WTC11 (cell line): ENCODE data around the gene COBL. TPM values are rescaled to one million over a fixed set of nuclear protein-coding genes. Genes with fewer than 3 reads are reported as not detected.

Experiments used
- ATAC-seq: fragments of 200-7000 bp; cut with Tn5 transposase; 2 replicates; pipeline ENCODE4 v1.10.0; 2021; ENCODE audit warnings: mild to moderate bottlenecking, moderate library complexity
- CTCF ChIA-PET: fragments of 300-600 bp; sonication (Branson Sonifier 250); formaldehyde crosslinking; loops from one replicate; lab custom pipeline; 2021; ENCODE audit warnings: antibody characterized with exemption; lab: Charles Lee
- POLR2A ChIA-PET: fragments of 350-600 bp; sonication (Branson Sonifier 250); formaldehyde crosslinking; loops from one replicate; lab custom pipeline; 2021; ENCODE audit warnings: antibody characterized with exemption; lab: Charles Lee
- DNase-seq: peaks from one replicate; pipeline ENCODE4 v3.0.0; 2021; ENCODE audit warnings: low spot score
- H3K27ac Mint-ChIP-seq: 2 replicates; pipeline ENCODE4 v1.8.0; 2021; ENCODE audit warnings: mixed read lengths
- H3K27me3 Mint-ChIP-seq: 2 replicates; pipeline ENCODE4 v1.8.0; 2021; ENCODE audit warnings: low read depth, mild to moderate bottlenecking, moderate library complexity, mixed read lengths
- H3K36me3 Mint-ChIP-seq: 2 replicates; pipeline ENCODE4 v1.8.0; 2021; ENCODE audit warnings: mixed read lengths
- H3K4me1 Mint-ChIP-seq: 2 replicates; pipeline ENCODE4 v1.8.0; 2022; ENCODE audit warnings: mixed read lengths
- H3K4me3 Mint-ChIP-seq: 2 replicates; pipeline ENCODE4 v1.8.0; 2021; ENCODE audit warnings: mild to moderate bottlenecking, moderate library complexity, mixed read lengths
- H3K9me3 Mint-ChIP-seq: 2 replicates; pipeline ENCODE4 v1.8.0; 2021; ENCODE audit warnings: mixed read lengths
- ATF3 ChIP-seq: sonication (generic); formaldehyde crosslinking; conservative IDR thresholded peaks from 2 replicates; pipeline ENCODE4 v1.8.1; 2022; ENCODE audit warnings: mild to moderate bottlenecking, missing genetic modification reagents
- CBFB ChIP-seq: sonication (generic); formaldehyde crosslinking; IDR thresholded peaks from 2 replicates; pipeline ENCODE4 v1.8.1; 2022; ENCODE audit warnings: mild to moderate bottlenecking, low read depth, missing genetic modification reagents
- CTCF ChIP-seq: fragments of 200-600 bp; IDR thresholded peaks from 2 replicates; pipeline ENCODE4 v1.8.0; 2022; ENCODE audit warnings: antibody characterized with exemption
- E2F1 ChIP-seq: sonication (generic); formaldehyde crosslinking; IDR thresholded peaks from 2 replicates; pipeline ENCODE4 v1.8.0; 2022; ENCODE audit warnings: mild to moderate bottlenecking, missing genetic modification reagents
- ELF4 ChIP-seq: sonication (generic); formaldehyde crosslinking; IDR thresholded peaks from 2 replicates; pipeline ENCODE4 v1.8.1; 2022; ENCODE audit warnings: low read depth, mild to moderate bottlenecking, moderate library complexity, missing genetic modification reagents
- ESRRA ChIP-seq: sonication (generic); formaldehyde crosslinking; IDR thresholded peaks from 2 replicates; pipeline ENCODE4 v1.8.1; 2022; ENCODE audit warnings: mild to moderate bottlenecking, missing genetic modification reagents, borderline replicate concordance
- ETV6 ChIP-seq: sonication (generic); formaldehyde crosslinking; IDR thresholded peaks from 2 replicates; pipeline ENCODE4 v1.8.1; 2022; ENCODE audit warnings: mild to moderate bottlenecking, missing genetic modification reagents
- NFE2L1 ChIP-seq: sonication (generic); formaldehyde crosslinking; IDR thresholded peaks from 2 replicates; pipeline ENCODE4 v1.8.1; 2023; ENCODE audit warnings: missing genetic modification reagents
- NR3C1 ChIP-seq: sonication (generic); formaldehyde crosslinking; conservative IDR thresholded peaks from 2 replicates; pipeline ENCODE4 v1.8.1; 2023; ENCODE audit warnings: low read depth, mild to moderate bottlenecking, missing genetic modification reagents
- PREB ChIP-seq: sonication (generic); formaldehyde crosslinking; IDR thresholded peaks from 2 replicates; pipeline ENCODE4 v1.8.1; 2022; ENCODE audit warnings: mild to moderate bottlenecking, missing genetic modification reagents, moderate library complexity, borderline replicate concordance
- RORB ChIP-seq: fragments of 250-450 bp; sonication (Bioruptor Pico); IDR thresholded peaks from 2 replicates; pipeline ENCODE4 v1.9.0; 2021; ENCODE audit warnings: mild to moderate bottlenecking
- SOX15 ChIP-seq: fragments of 250-450 bp; sonication (Bioruptor Pico); IDR thresholded peaks from 2 replicates; pipeline ENCODE4 v1.9.0; 2021; ENCODE audit warnings: mild to moderate bottlenecking
- TEAD1 ChIP-seq: sonication (generic); formaldehyde crosslinking; IDR thresholded peaks from 2 replicates; pipeline ENCODE4 v1.8.0; 2022; ENCODE audit warnings: mild to moderate bottlenecking, missing genetic modification reagents
- ZNF121 ChIP-seq: sonication (generic); formaldehyde crosslinking; IDR thresholded peaks from 2 replicates; pipeline ENCODE4 v1.8.0; 2023; ENCODE audit warnings: missing genetic modification reagents
- ZNF232 ChIP-seq: sonication (generic); formaldehyde crosslinking; IDR thresholded peaks from 2 replicates; pipeline ENCODE4 v1.8.0; 2022; ENCODE audit warnings: mild to moderate bottlenecking, missing genetic modification reagents
- total RNA-seq: library from RNA; stranded (reverse); gene quantifications from 3 replicates; pipeline ENCODE4 v1.2.3, GENCODE V29; 2021
- TF ChIP-seq, protein P1 (sequence below): sonication (generic); formaldehyde crosslinking; IDR thresholded peaks from 2 replicates; pipeline ENCODE4 v1.8.0; 2023; ENCODE audit warnings: missing genetic modification reagents, mild to moderate bottlenecking, borderline replicate concordance
- TF ChIP-seq, protein P2 (sequence below): sonication (generic); formaldehyde crosslinking; IDR thresholded peaks from 2 replicates; pipeline ENCODE4 v1.8.1; 2023; ENCODE audit warnings: mild to moderate bottlenecking, missing genetic modification reagents, moderate library complexity
- TF ChIP-seq, protein P3 (sequence below): sonication (generic); formaldehyde crosslinking; IDR thresholded peaks from 2 replicates; pipeline ENCODE4 v1.8.0; 2022; ENCODE audit warnings: mild to moderate bottlenecking, missing genetic modification reagents
- TF ChIP-seq, protein P4 (sequence below): sonication (generic); formaldehyde crosslinking; IDR thresholded peaks from 2 replicates; pipeline ENCODE4 v1.8.0; 2022; ENCODE audit warnings: missing genetic modification reagents

The COBL gene
- total RNA-seq, 1 experiment from 2014 or later, result 36.5 TPM

DNA sequence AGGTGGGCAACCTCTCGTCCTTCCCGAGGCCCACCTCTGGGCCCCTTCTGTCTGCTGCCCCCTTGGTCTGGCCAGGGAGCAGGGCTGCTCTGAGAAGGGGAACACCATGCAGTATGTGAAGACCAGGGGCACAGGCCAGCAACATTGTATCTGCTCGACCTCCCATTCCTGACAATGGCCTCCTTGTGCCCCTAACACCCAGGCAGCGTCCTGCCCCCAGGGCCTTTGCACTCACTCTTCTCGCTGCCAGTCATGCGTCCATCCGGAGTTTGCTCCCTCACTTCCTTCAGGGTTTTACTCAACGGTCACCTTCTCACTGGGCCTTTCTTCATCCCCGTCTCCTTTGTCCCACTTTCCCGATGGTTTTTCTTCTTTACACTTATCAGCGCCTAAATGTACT is 301.0 kb downstream of the COBL start (continued):
- TF ChIP-seq RORB (CRISPR knock-in tag), result no peak
- no peak for TF ChIP-seq PREB (CRISPR knock-in tag)
- TF ChIP-seq SOX15 (CRISPR knock-in tag), result no peak
- no peak for TF ChIP-seq ELF4 (CRISPR knock-in tag)
- TF ChIP-seq ZNF121 (CRISPR knock-in tag), result no peak
- no peak for TF ChIP-seq CBFB (CRISPR knock-in tag)
- TF ChIP-seq, protein P1, sequence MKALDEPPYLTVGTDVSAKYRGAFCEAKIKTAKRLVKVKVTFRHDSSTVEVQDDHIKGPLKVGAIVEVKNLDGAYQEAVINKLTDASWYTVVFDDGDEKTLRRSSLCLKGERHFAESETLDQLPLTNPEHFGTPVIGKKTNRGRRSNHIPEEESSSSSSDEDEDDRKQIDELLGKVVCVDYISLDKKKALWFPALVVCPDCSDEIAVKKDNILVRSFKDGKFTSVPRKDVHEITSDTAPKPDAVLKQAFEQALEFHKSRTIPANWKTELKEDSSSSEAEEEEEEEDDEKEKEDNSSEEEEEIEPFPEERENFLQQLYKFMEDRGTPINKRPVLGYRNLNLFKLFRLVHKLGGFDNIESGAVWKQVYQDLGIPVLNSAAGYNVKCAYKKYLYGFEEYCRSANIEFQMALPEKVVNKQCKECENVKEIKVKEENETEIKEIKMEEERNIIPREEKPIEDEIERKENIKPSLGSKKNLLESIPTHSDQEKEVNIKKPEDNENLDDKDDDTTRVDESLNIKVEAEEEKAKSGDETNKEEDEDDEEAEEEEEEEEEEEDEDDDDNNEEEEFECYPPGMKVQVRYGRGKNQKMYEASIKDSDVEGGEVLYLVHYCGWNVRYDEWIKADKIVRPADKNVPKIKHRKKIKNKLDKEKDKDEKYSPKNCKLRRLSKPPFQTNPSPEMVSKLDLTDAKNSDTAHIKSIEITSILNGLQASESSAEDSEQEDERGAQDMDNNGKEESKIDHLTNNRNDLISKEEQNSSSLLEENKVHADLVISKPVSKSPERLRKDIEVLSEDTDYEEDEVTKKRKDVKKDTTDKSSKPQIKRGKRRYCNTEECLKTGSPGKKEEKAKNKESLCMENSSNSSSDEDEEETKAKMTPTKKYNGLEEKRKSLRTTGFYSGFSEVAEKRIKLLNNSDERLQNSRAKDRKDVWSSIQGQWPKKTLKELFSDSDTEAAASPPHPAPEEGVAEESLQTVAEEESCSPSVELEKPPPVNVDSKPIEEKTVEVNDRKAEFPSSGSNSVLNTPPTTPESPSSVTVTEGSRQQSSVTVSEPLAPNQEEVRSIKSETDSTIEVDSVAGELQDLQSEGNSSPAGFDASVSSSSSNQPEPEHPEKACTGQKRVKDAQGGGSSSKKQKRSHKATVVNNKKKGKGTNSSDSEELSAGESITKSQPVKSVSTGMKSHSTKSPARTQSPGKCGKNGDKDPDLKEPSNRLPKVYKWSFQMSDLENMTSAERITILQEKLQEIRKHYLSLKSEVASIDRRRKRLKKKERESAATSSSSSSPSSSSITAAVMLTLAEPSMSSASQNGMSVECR, result no peak
- no peak for TF ChIP-seq ATF3
- TF ChIP-seq, protein P2, sequence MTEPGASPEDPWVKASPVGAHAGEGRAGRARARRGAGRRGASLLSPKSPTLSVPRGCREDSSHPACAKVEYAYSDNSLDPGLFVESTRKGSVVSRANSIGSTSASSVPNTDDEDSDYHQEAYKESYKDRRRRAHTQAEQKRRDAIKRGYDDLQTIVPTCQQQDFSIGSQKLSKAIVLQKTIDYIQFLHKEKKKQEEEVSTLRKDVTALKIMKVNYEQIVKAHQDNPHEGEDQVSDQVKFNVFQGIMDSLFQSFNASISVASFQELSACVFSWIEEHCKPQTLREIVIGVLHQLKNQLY (CRISPR knock-in tag), result no peak
- TF ChIP-seq NFE2L1 (CRISPR knock-in tag), result no peak
- TF ChIP-seq ZNF232, result no peak
- TF ChIP-seq, protein P3, sequence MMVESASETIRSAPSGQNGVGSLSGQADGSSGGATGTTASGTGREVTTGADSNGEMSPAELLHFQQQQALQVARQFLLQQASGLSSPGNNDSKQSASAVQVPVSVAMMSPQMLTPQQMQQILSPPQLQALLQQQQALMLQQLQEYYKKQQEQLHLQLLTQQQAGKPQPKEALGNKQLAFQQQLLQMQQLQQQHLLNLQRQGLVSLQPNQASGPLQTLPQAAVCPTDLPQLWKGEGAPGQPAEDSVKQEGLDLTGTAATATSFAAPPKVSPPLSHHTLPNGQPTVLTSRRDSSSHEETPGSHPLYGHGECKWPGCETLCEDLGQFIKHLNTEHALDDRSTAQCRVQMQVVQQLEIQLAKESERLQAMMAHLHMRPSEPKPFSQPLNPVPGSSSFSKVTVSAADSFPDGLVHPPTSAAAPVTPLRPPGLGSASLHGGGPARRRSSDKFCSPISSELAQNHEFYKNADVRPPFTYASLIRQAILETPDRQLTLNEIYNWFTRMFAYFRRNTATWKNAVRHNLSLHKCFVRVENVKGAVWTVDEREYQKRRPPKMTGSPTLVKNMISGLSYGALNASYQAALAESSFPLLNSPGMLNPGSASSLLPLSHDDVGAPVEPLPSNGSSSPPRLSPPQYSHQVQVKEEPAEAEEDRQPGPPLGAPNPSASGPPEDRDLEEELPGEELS, result no peak

GRCh38 chr7:51014811-51015210 is 301.8 kb downstream of the COBL start:
- CTCF ChIA-PET, result interaction anchor here (0.6 to 0.8 kb wide), 2 partner anchors 113 to 148 kb away, joined by 3 to 5 read pairs; no protein-coding TSS in a partner anchor
- ATAC-seq (no peak), DNase-seq (no peak)
- H3K27me3 Mint-ChIP-seq, result no peaks in the 10 kb centered on the region; the same call in 1 of the 2 replicates
- peaks cover 4% of the 10 kb centered on the region; the same call in 1 of the 2 replicates for H3K36me3 Mint-ChIP-seq
- POLR2A ChIA-PET, result no interaction called here
- H3K27ac Mint-ChIP-seq, result no peak overlapping the region
- no peaks in the 10 kb centered on the region for H3K9me3 Mint-ChIP-seq
- H3K4me1 Mint-ChIP-seq, result no peaks in the 10 kb centered on the region
- no peak overlapping the region for H3K4me3 Mint-ChIP-seq
- TF ChIP-seq TEAD1 (CRISPR knock-in tag), result no peak
- no peak for TF ChIP-seq ESRRA (CRISPR knock-in tag)
- TF ChIP-seq E2F1 (CRISPR knock-in tag), result no peak
- no peak for TF ChIP-seq ELF4 (CRISPR knock-in tag)
- no peak for TF ChIP-seq CTCF
- no peak for TF ChIP-seq ETV6 (CRISPR knock-in tag)
- TF ChIP-seq, protein P4, sequence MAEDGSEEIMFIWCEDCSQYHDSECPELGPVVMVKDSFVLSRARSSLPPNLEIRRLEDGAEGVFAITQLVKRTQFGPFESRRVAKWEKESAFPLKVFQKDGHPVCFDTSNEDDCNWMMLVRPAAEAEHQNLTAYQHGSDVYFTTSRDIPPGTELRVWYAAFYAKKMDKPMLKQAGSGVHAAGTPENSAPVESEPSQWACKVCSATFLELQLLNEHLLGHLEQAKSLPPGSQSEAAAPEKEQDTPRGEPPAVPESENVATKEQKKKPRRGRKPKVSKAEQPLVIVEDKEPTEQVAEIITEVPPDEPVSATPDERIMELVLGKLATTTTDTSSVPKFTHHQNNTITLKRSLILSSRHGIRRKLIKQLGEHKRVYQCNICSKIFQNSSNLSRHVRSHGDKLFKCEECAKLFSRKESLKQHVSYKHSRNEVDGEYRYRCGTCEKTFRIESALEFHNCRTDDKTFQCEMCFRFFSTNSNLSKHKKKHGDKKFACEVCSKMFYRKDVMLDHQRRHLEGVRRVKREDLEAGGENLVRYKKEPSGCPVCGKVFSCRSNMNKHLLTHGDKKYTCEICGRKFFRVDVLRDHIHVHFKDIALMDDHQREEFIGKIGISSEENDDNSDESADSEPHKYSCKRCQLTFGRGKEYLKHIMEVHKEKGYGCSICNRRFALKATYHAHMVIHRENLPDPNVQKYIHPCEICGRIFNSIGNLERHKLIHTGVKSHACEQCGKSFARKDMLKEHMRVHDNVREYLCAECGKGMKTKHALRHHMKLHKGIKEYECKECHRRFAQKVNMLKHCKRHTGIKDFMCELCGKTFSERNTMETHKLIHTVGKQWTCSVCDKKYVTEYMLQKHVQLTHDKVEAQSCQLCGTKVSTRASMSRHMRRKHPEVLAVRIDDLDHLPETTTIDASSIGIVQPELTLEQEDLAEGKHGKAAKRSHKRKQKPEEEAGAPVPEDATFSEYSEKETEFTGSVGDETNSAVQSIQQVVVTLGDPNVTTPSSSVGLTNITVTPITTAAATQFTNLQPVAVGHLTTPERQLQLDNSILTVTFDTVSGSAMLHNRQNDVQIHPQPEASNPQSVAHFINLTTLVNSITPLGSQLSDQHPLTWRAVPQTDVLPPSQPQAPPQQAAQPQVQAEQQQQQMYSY (CRISPR knock-in tag), result no peak
- TF ChIP-seq NR3C1, result no peak
